HepG2 (cell line): ENCODE data around the gene PVR. TPM values are rescaled to one million over a fixed set of nuclear protein-coding genes. Genes with fewer than 3 reads are reported as not detected.

Source experiments
- ERF ChIP-seq: IDR thresholded peaks from 2 replicates; pipeline ENCODE4 v1.6.1; 2018; ENCODE audit warnings: missing biosample characterization, missing genetic modification reagents
- GATAD2A ChIP-seq: IDR thresholded peaks from 2 replicates; pipeline ENCODE4 v1.6.1; 2016
- HMGXB4 ChIP-seq, 2 experiments: sonication (generic) in 1 of 2; formaldehyde crosslinking in 1 of 2; IDR thresholded peaks; 2 replicates each; pipeline versions ENCODE4 v1.4.0 to v1.6.1; 2018 to 2020; ENCODE audit warnings: missing genetic modification reagents in 2 of 2, borderline replicate concordance in 1 of 2, low read depth in 1 of 2, mild to moderate bottlenecking in 1 of 2, missing biosample characterization in 1 of 2
- IRF9 ChIP-seq: sonication (generic); formaldehyde crosslinking; IDR thresholded peaks from 2 replicates; pipeline ENCODE4 v1.8.0; 2022; ENCODE audit warnings: missing genetic modification reagents, mild to moderate bottlenecking, borderline replicate concordance
- JUND ChIP-seq: sonication (generic); formaldehyde crosslinking; IDR thresholded peaks from 2 replicates; pipeline ENCODE4 v1.8.0; 2022; ENCODE audit warnings: mild to moderate bottlenecking, missing genetic modification reagents
- MEIS2 ChIP-seq: sonication (generic); formaldehyde crosslinking; IDR thresholded peaks from 2 replicates; pipeline ENCODE4 v1.9.0; 2021; ENCODE audit warnings: mild to moderate bottlenecking, missing genetic modification reagents
- NFE2 ChIP-seq: sonication (generic); formaldehyde crosslinking; IDR thresholded peaks from 2 replicates; pipeline ENCODE4 v1.4.0; 2020; ENCODE audit warnings: missing genetic modification reagents
- POGZ ChIP-seq: sonication (generic); formaldehyde crosslinking; IDR thresholded peaks from 2 replicates; pipeline ENCODE4 v1.4.0; 2020; ENCODE audit warnings: mild to moderate bottlenecking, missing genetic modification reagents
- TARDBP ChIP-seq: sonication (generic); formaldehyde crosslinking; IDR thresholded peaks from 2 replicates; pipeline ENCODE4 v1.8.0; 2022; ENCODE audit warnings: mild to moderate bottlenecking, missing genetic modification reagents
- TSC22D2 ChIP-seq: sonication (generic); formaldehyde crosslinking; IDR thresholded peaks from 2 replicates; pipeline ENCODE4 v1.5.1; 2020; ENCODE audit warnings: missing genetic modification reagents, mild to moderate bottlenecking, borderline replicate concordance
- ZNF275 ChIP-seq: sonication (generic); formaldehyde crosslinking; IDR thresholded peaks from 2 replicates; pipeline ENCODE4 v1.8.0; 2022; ENCODE audit warnings: missing genetic modification reagents, mild to moderate bottlenecking, inconsistent platforms, borderline replicate concordance
- ZNF296 ChIP-seq: sonication (generic); formaldehyde crosslinking; conservative IDR thresholded peaks from 2 replicates; pipeline ENCODE4 v1.5.0; 2020; ENCODE audit warnings: mild to moderate bottlenecking, missing genetic modification reagents
- ZNF331 ChIP-seq: sonication (generic); formaldehyde crosslinking; IDR thresholded peaks from 2 replicates; pipeline ENCODE4 v1.4.0; 2020; ENCODE audit warnings: missing genetic modification reagents
- ZNF496 ChIP-seq: sonication (generic); formaldehyde crosslinking; IDR thresholded peaks from 2 replicates; pipeline ENCODE4 v1.8.1; 2023; ENCODE audit warnings: mild to moderate bottlenecking, moderate library complexity, missing genetic modification reagents; ENCODE audit not compliant: insufficient replicate concordance
- ZNF543 ChIP-seq: sonication (generic); formaldehyde crosslinking; IDR thresholded peaks from 2 replicates; pipeline ENCODE4 v1.4.0; 2020; ENCODE audit warnings: mild to moderate bottlenecking, missing genetic modification reagents
- ZNF547 ChIP-seq: sonication (generic); formaldehyde crosslinking; IDR thresholded peaks from 2 replicates; pipeline ENCODE4 v1.5.1; 2020; ENCODE audit warnings: mild to moderate bottlenecking, missing genetic modification reagents
- ZNF772 ChIP-seq: sonication (generic); formaldehyde crosslinking; IDR thresholded peaks from 2 replicates; pipeline ENCODE4 v1.5.0; 2020; ENCODE audit warnings: mild to moderate bottlenecking, missing genetic modification reagents
- ZNF784 ChIP-seq: sonication (generic); formaldehyde crosslinking; IDR thresholded peaks from 2 replicates; pipeline ENCODE4 v1.5.1; 2020; ENCODE audit warnings: missing genetic modification reagents, mild to moderate bottlenecking, borderline replicate concordance
- ZZZ3 ChIP-seq: sonication (generic); formaldehyde crosslinking; IDR thresholded peaks from 2 replicates; pipeline ENCODE4 v1.4.0; 2020; ENCODE audit warnings: missing genetic modification reagents, mild to moderate bottlenecking, borderline replicate concordance
- polyA plus RNA-seq, 8 experiments: library from polyadenylated mRNA; depleted of rRNA in 3 of 8; stranded (reverse) in 7 of 8; unstranded in 1 of 8; fragments of >200 nt; fragmentation: Illumina TruSeq in 4 of 8; extraction: Trizol in 4 of 8; gene quantifications; 2 replicates each; pipeline versions ENCODE4 v1.2.1 to v1.2.3, GENCODE V29; 2011 to 2016; ENCODE audit warnings: low read depth in 4 of 8, missing spikeins in 1 of 8, mixed read lengths in 1 of 8; ENCODE audit not compliant: insufficient read depth in 1 of 8
- total RNA-seq, 5 experiments: library from RNA; depleted of rRNA; stranded (reverse); fragments of >200 nt; fragmentation: Illumina TruSeq; extraction: Trizol; gene quantifications; 2 replicates each; pipeline ENCODE4 v1.2.3, GENCODE V29; 2016; ENCODE audit warnings: low read depth in 1 of 5
- TF ChIP-seq, protein P1 (sequence below): IDR thresholded peaks from 2 replicates; pipeline ENCODE4 v1.6.1; 2016; ENCODE audit warnings: missing compliant biosample characterization, missing genetic modification reagents, borderline replicate concordance

PVR gene
- total and polyA plus RNA-seq, 2 of the 13 experiments (the other 11 are each of a cell fraction or from before 2014, with no cell fraction given), result 43.4 to 46.6 TPM

GRCh38 chr19:44613295-44614178, 30.2 kb upstream of the PVR start, which contains the start of gene IGSF23 (continued):
- no peak for TF ChIP-seq IRF9 (CRISPR knock-in tag)
- peak; percentile 66; the same call in 1 of the 2 replicates for TF ChIP-seq TARDBP (CRISPR knock-in tag)
- TF ChIP-seq GATAD2A (CRISPR knock-in tag), result peak; percentile 73
- no peak for TF ChIP-seq JUND
- no peak for TF ChIP-seq TSC22D2
- no peak for TF ChIP-seq ERF (CRISPR knock-in tag)
- TF ChIP-seq ZNF784 (CRISPR knock-in tag), result 0 out of 2 replicates have a peak, but pooled peaks have one; percentile 24
- TF ChIP-seq ZZZ3, result 0 out of 2 replicates have a peak, but pooled peaks have one; percentile 74
- TF ChIP-seq POGZ (CRISPR knock-in tag), result no peak; the same call in 1 of the 2 replicates
- no peak for TF ChIP-seq ZNF496 (CRISPR knock-in tag)
- TF ChIP-seq ZNF275, result no peak
- TF ChIP-seq ZNF543 (CRISPR knock-in tag), result 0 out of 2 replicates have a peak, but pooled peaks have one; percentile 70
- TF ChIP-seq MEIS2 (CRISPR knock-in tag), result peak; percentile 79; the same call in 1 of the 2 replicates
- TF ChIP-seq, protein P1, sequence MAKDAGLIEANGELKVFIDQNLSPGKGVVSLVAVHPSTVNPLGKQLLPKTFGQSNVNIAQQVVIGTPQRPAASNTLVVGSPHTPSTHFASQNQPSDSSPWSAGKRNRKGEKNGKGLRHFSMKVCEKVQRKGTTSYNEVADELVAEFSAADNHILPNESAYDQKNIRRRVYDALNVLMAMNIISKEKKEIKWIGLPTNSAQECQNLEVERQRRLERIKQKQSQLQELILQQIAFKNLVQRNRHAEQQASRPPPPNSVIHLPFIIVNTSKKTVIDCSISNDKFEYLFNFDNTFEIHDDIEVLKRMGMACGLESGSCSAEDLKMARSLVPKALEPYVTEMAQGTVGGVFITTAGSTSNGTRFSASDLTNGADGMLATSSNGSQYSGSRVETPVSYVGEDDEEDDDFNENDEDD (CRISPR knock-in tag), result no peak
- TF ChIP-seq ZNF296, result no peak
- TF ChIP-seq NFE2 (CRISPR knock-in tag), result no peak
- peak; percentile 26; the same call in 1 of the 2 replicates for TF ChIP-seq ZNF331
- no peak; the same call in 1 of the 2 replicates for TF ChIP-seq ZNF547
- TF ChIP-seq ZNF772 (CRISPR knock-in tag), result peak; percentile 18; the same call in 1 of the 2 replicates
- peak in 1 of 2 experiments; percentile 25; a peak in 1 of 4 replicates for TF ChIP-seq HMGXB4 (CRISPR knock-in tag; IDR thresholded peaks at IDR 0.05; ENCODE audit: borderline replicate concordance in 1 of 2, low read depth in 1 of 2)
